ENCODE results near the gene CPED1. TPM values are rescaled to one million over a fixed set of nuclear protein-coding genes. Genes with fewer than 3 reads are reported as not detected.

The CPED1 gene
- total RNA-seq, 1 experiment from 2014 or later = 0.13 TPM

- no peaks in the 10 kb centered on the region for H3K79me2 ChIP-seq (ENCODE audit: insufficient read depth, low read length)
- no peak overlapping the region for H3K4me2 ChIP-seq (ENCODE audit: insufficient read depth, insufficient read length, low read length)
- no peak overlapping the region for H2BK20ac ChIP-seq (ENCODE audit: low read depth, low read length, poor library complexity, severe bottlenecking)
- H3K23me2 ChIP-seq (ENCODE audit: insufficient read length, low read depth, low read length, poor library complexity, severe bottlenecking) = no peaks in the 10 kb centered on the region
- H3K23ac ChIP-seq (ENCODE audit: insufficient read length, low read depth, low read length) = no peak overlapping the region
- no peaks in the 10 kb centered on the region for H3K27me3 ChIP-seq (ENCODE audit: insufficient read depth, low read length)
- no peak overlapping the region for H2BK12ac ChIP-seq (ENCODE audit: insufficient read length, low read depth, low read length)
- no peak overlapping the region for H2BK15ac ChIP-seq (ENCODE audit: low read depth, low read length)
- no peak overlapping the region for H4K5ac ChIP-seq (ENCODE audit: insufficient read length, low read depth, low read length)
- H2AK5ac ChIP-seq (ENCODE audit: insufficient read length, low read length) = no peak overlapping the region
- no peaks in the 10 kb centered on the region for H3K36me3 Mint-ChIP-seq (ENCODE audit: insufficient read depth in 1 of 3, low read depth in 3 of 3)
- no peak overlapping the region for H3K14ac ChIP-seq (ENCODE audit: insufficient read depth, low read length)
- DNase-seq = no peak
- H3K9me3 ChIP-seq (ENCODE audit: control insufficient read depth, low read depth, low read length) = no peaks in the 10 kb centered on the region
- H4K20me1 ChIP-seq (ENCODE audit: control insufficient read depth, insufficient read depth, insufficient read length) = no peaks in the 10 kb centered on the region
- no peak overlapping the region for H4K8ac ChIP-seq (replicated peaks; ENCODE audit: insufficient read length, low read depth, low read length)
- WGBS (ENCODE audit: extremely low coverage, insufficient read length, low lambda C conversion rate) = no CpG with 5 or more reads among the region's 3 CpGs
- no peak overlapping the region for H3T11ph ChIP-seq (ENCODE audit: low read length)
- no peak overlapping the region for H2BK5ac ChIP-seq (ENCODE audit: insufficient read length, low read length)
- H2AFZ ChIP-seq (ENCODE audit: low read length) = no peak overlapping the region
- no peak overlapping the region for H3K4me3 Mint-ChIP-seq
- H3K9ac ChIP-seq (ENCODE audit: extremely low read depth, insufficient read length, low read length) = no peak overlapping the region
- no peaks in the 10 kb centered on the region for H3K27me3 Mint-ChIP-seq (ENCODE audit: low read depth)
- TF ChIP-seq CTCF (conservative IDR thresholded peaks at IDR 0.05) = no peak
- no peak overlapping the region for H4K91ac ChIP-seq (ENCODE audit: insufficient read length, low read depth, low read length)
- no peak overlapping the region for H3K27ac ChIP-seq (ENCODE audit: insufficient read length, low read depth, low read length)
- no peak overlapping the region for H3K56ac ChIP-seq (ENCODE audit: insufficient read length, low read depth, low read length)
- H3K79me1 ChIP-seq (ENCODE audit: insufficient read depth, low read depth, low read length, poor library complexity, severe bottlenecking) = no peaks in the 10 kb centered on the region
- no peaks in the 10 kb centered on the region for H3K4me1 Mint-ChIP-seq
- H3K9me3 Mint-ChIP-seq = no peaks in the 10 kb centered on the region
- H3K18ac ChIP-seq (ENCODE audit: insufficient read length, low read depth, low read length) = no peak overlapping the region
- no peak overlapping the region for H3K4ac ChIP-seq (ENCODE audit: low read depth, low read length)
- no peak overlapping the region for H3K27ac Mint-ChIP-seq
- H3K4me1 ChIP-seq (ENCODE audit: insufficient read depth, low read length) = no peaks in the 10 kb centered on the region
- no peak overlapping the region for H2BK120ac ChIP-seq (ENCODE audit: low read depth, low read length, poor library complexity, severe bottlenecking)
Observed at GRCh38 chr7:121237601-121238000, 249.1 kb downstream of the CPED1 start.

Data from H9 (cell line).